Effector memory CD8-positive, alpha-beta T cell (primary cell): ENCODE measurements around the gene ZSCAN5A.
"Not testable (repeated sequence)": the region's sequence is repeated elsewhere in the genome, so short reads cannot be mapped to it uniquely, and the experiment has no call there.

ENCODE experiments used
- ATAC-seq: fragments of 150-1000 bp; cut with Tn5 transposase; replicated peaks from 2 replicates; pipeline ENCODE4 v1.10.0; 2021; ENCODE audit warnings: mild to moderate bottlenecking, moderate library complexity
- DNase-seq, 3 experiments: peaks; one replicate each; pipeline ENCODE4 v3.0.0; 2021
- H3K27ac Mint-ChIP-seq, 2 donors: one replicate each; pipeline ENCODE4 v1.8.0; 2022; ENCODE audit warnings: mild to moderate bottlenecking in 2 of 2, mixed read lengths in 2 of 2, moderate library complexity in 2 of 2
- H3K27me3 Mint-ChIP-seq, 2 donors: one replicate each; pipeline ENCODE4 v1.8.0; 2022; ENCODE audit warnings: mixed read lengths in 2 of 2
- H3K36me3 Mint-ChIP-seq: one replicate; pipeline ENCODE4 v1.8.0; 2022; ENCODE audit warnings: mild to moderate bottlenecking, moderate library complexity, mixed read lengths; ENCODE audit not compliant: insufficient read depth
- H3K4me1 Mint-ChIP-seq, 2 donors: one replicate each; pipeline ENCODE4 v1.8.0; 2022; ENCODE audit warnings: low read depth in 2 of 2, mixed read lengths in 2 of 2
- H3K4me3 Mint-ChIP-seq, 2 donors: one replicate each; pipeline ENCODE4 v1.8.0; 2022; ENCODE audit warnings: mild to moderate bottlenecking in 2 of 2, mixed read lengths in 2 of 2, moderate library complexity in 2 of 2
- H3K9me3 Mint-ChIP-seq, 2 donors: one replicate each; pipeline ENCODE4 v1.8.0; 2022; ENCODE audit warnings: mixed read lengths in 2 of 2
- total RNA-seq, 9 experiments: gene quantifications; one replicate each; lab custom pipeline; 2026; lab: John Stamatoyannopoulos, UW

ZSCAN5A gene
- 4.6 to 12.9 (median 6.2) reads per million in 9 experiments for total RNA-seq

- peak; percentile 79 for ATAC-seq
Measured at GRCh38 chr19:56314381-56315076, at the start of gene ZSCAN5A. ZSCAN5A (minus strand) TSS chr19:56314839; CDS start chr19:56225046, 89,793 bp downstream.

GRCh38 chr19:56360841-56361240 lies 46.2 kb upstream of the ZSCAN5A start:
- Mint-ChIP-seq H3K4me3 (no peak overlapping the region), H3K27ac (no peak overlapping the region), H3K4me1 (no peaks in the 10 kb centered on the region), H3K9me3 (peaks cover 12 to 40% of the 10 kb centered on the region in 2 donors), H3K36me3 (no peaks in the 10 kb centered on the region), H3K27me3 (peaks cover 5 to 6% of the 10 kb centered on the region in 2 donors)
- ATAC-seq (no peak), DNase-seq (no peak)

More at GRCh38 chr19:56314381-56315076, at the start of gene ZSCAN5A:
- peak within 1 kb of the TSS; percentile 99 to 100 for H3K27ac Mint-ChIP-seq
- peaks cover 12 to 20% of the 10 kb centered on the region in 2 donors for H3K4me1 Mint-ChIP-seq
- DNase-seq = peak; percentile 93 to 97 (median 94)
- H3K9me3 Mint-ChIP-seq = no peaks in the 10 kb centered on the region
- peak within 1 kb of the TSS; percentile 83 to 96 for H3K4me3 Mint-ChIP-seq
- peaks cover 20% of the 10 kb centered on the region for H3K36me3 Mint-ChIP-seq
- no peaks in the 10 kb centered on the region for H3K27me3 Mint-ChIP-seq

- Mint-ChIP-seq H3K27ac (no peak overlapping the region), H3K4me1 (no peaks in the 10 kb centered on the region), H3K27me3 (peaks cover 5 to 21% of the 10 kb centered on the region in 2 donors), H3K9me3 (peaks cover 3 to 23% of the 10 kb centered on the region in 2 donors), H3K36me3 (no peaks in the 10 kb centered on the region), H3K4me3 (no peak overlapping the region)
- no peak for DNase-seq
- ATAC-seq = no peak
Measured at GRCh38 chr19:56356944-56357343, 42.3 kb upstream of the ZSCAN5A start.

- H3K4me1 Mint-ChIP-seq = no peaks in the 10 kb centered on the region
Measured at GRCh38 chr19:56355517-56355916, 40.9 kb upstream of the ZSCAN5A start.

GRCh38 chr19:56351208-56351607 lies 36.6 kb upstream of the ZSCAN5A start:
- Mint-ChIP-seq H3K27me3 (peaks cover 0 to 34% of the 10 kb centered on the region in 2 donors), H3K9me3 (no peaks in the 10 kb centered on the region), H3K4me1 (no peaks in the 10 kb centered on the region), H3K27ac (no peak overlapping the region), H3K36me3 (no peaks in the 10 kb centered on the region), H3K4me3 (no peak overlapping the region)
- DNase-seq (no peak), ATAC-seq (no peak)

More at GRCh38 chr19:56355517-56355916, 40.9 kb upstream of the ZSCAN5A start:
- Mint-ChIP-seq H3K36me3 (no peaks in the 10 kb centered on the region), H3K9me3 (peaks cover 0 to 16% of the 10 kb centered on the region in 2 donors), H3K4me3 (no peak overlapping the region), H3K27me3 (peaks cover 5 to 27% of the 10 kb centered on the region in 2 donors), H3K27ac (no peak overlapping the region)
- ATAC-seq (no peak), DNase-seq (no peak)

GRCh38 chr19:56350416-56351045 lies 35.9 kb upstream of the ZSCAN5A start:
- peak; percentile 40 to 51 (median 42) for DNase-seq
- peak; percentile 49 for ATAC-seq
- Mint-ChIP-seq H3K36me3 (no peaks in the 10 kb centered on the region), H3K27me3 (peaks cover 0 to 28% of the 10 kb centered on the region in 2 donors), H3K27ac (no peak overlapping the region), H3K4me3 (no peak overlapping the region), H3K9me3 (no peaks in the 10 kb centered on the region), H3K4me1 (no peaks in the 10 kb centered on the region)

GRCh38 chr19:56348289-56348877 lies 33.7 kb upstream of the ZSCAN5A start:
- H3K9me3 Mint-ChIP-seq = no peaks in the 10 kb centered on the region
- no peak overlapping the region for H3K27ac Mint-ChIP-seq
- no peak for DNase-seq
- no peaks in the 10 kb centered on the region for H3K4me1 Mint-ChIP-seq
- no peaks in the 10 kb centered on the region for H3K36me3 Mint-ChIP-seq
- H3K27me3 Mint-ChIP-seq = peaks cover 1 to 23% of the 10 kb centered on the region in 2 donors
- no peak overlapping the region for H3K4me3 Mint-ChIP-seq
- no peak for ATAC-seq

- no peaks in the 10 kb centered on the region for H3K36me3 Mint-ChIP-seq
- H3K27me3 Mint-ChIP-seq = peaks cover 12 to 31% of the 10 kb centered on the region in 2 donors
- no peak for DNase-seq
- no peaks in the 10 kb centered on the region for H3K4me1 Mint-ChIP-seq
- no peak for ATAC-seq
- H3K27ac Mint-ChIP-seq = no peak overlapping the region
- H3K9me3 Mint-ChIP-seq = no peaks in the 10 kb centered on the region
- no peak overlapping the region for H3K4me3 Mint-ChIP-seq
Measured at GRCh38 chr19:56347163-56347778, 32.6 kb upstream of the ZSCAN5A start.

- no peak for ATAC-seq
- no peak overlapping the region for H3K4me3 Mint-ChIP-seq
- H3K4me1 Mint-ChIP-seq = no peaks in the 10 kb centered on the region
- no peaks in the 10 kb centered on the region for H3K36me3 Mint-ChIP-seq
- H3K9me3 Mint-ChIP-seq = no peaks in the 10 kb centered on the region
- no peak for DNase-seq
- H3K27me3 Mint-ChIP-seq = peaks cover 29 to 48% of the 10 kb centered on the region in 2 donors
- no peak overlapping the region for H3K27ac Mint-ChIP-seq
Measured at GRCh38 chr19:56341948-56342347, 27.3 kb upstream of the ZSCAN5A start.

GRCh38 chr19:56339031-56339430 lies 24.4 kb upstream of the ZSCAN5A start:
- ATAC-seq, H3K9me3 Mint-ChIP-seq, H3K4me1 Mint-ChIP-seq, DNase-seq, H3K36me3 Mint-ChIP-seq, H3K4me3 Mint-ChIP-seq, H3K27ac Mint-ChIP-seq: not testable (repeated sequence)
- H3K27me3 Mint-ChIP-seq = peaks cover 29 to 46% of the 10 kb centered on the region in 2 donors

- not testable (repeated sequence) for H3K36me3 Mint-ChIP-seq, DNase-seq, H3K9me3 Mint-ChIP-seq, H3K4me1 Mint-ChIP-seq, H3K4me3 Mint-ChIP-seq, H3K27ac Mint-ChIP-seq, ATAC-seq
- peaks cover 30 to 41% of the 10 kb centered on the region in 2 donors for H3K27me3 Mint-ChIP-seq
Measured at GRCh38 chr19:56337077-56337476, 22.4 kb upstream of the ZSCAN5A start.

- ATAC-seq, H3K4me3 Mint-ChIP-seq, H3K36me3 Mint-ChIP-seq, DNase-seq, H3K27ac Mint-ChIP-seq, H3K4me1 Mint-ChIP-seq, H3K9me3 Mint-ChIP-seq: not testable (repeated sequence)
- peaks cover 19 to 31% of the 10 kb centered on the region in 2 donors for H3K27me3 Mint-ChIP-seq
Measured at GRCh38 chr19:56335371-56335770, 20.7 kb upstream of the ZSCAN5A start.

- Mint-ChIP-seq H3K27me3 (peaks cover 19 to 23% of the 10 kb centered on the region in 2 donors), H3K9me3 (no peaks in the 10 kb centered on the region), H3K36me3 (no peaks in the 10 kb centered on the region), H3K4me3 (no peak overlapping the region), H3K4me1 (no peaks in the 10 kb centered on the region), H3K27ac (no peak overlapping the region)
- peak; percentile 75 for ATAC-seq
- peak; percentile 45 to 59 (median 50) for DNase-seq
Measured at GRCh38 chr19:56333506-56333905, 18.9 kb upstream of the ZSCAN5A start.
